Measurements from ENCODE around the gene SNRPD1. TPM values are rescaled to one million over a fixed set of nuclear protein-coding genes. Genes with fewer than 3 reads are reported as not detected.
"Not testable (repeated sequence)": the region's sequence is repeated elsewhere in the genome, so short reads cannot be mapped to it uniquely, and the experiment has no call there.

The SNRPD1 gene
- total RNA-seq, 1 experiment from 2014 or later = 110 TPM

GRCh38 chr18:21611401-21612124 is 551 bp upstream of the SNRPD1 start:
- H3K4me1 ChIP-seq; H3K9me3 ChIP-seq (replicated peaks); H3K27me3 ChIP-seq; DNase-seq: not testable (repeated sequence)
- H3K27ac ChIP-seq = peak overlapping the region; percentile 98; the same call in 1 of the 2 replicates
- peaks cover 20% of the 10 kb centered on the region for H3K36me3 ChIP-seq
- H3K4me3 ChIP-seq = peak overlapping the region; percentile 96

- peaks cover 53% of the 10 kb centered on the region for H3K36me3 ChIP-seq
- DNase-seq, H3K27ac ChIP-seq: not testable (repeated sequence)
Measured at GRCh38 chr18:21621640-21622039, 9.5 kb downstream of the SNRPD1 start.

GRCh38 chr18:21629089-21629832 is 17.1 kb downstream of the SNRPD1 start:
- DNase-seq = no peak
- Histone ChIP-seq H3K27ac (no peak overlapping the region), H3K4me1 (no peaks in the 10 kb centered on the region), H3K9me3 (replicated peaks) (no peaks in the 10 kb centered on the region), H3K4me3 (no peak overlapping the region), H3K27me3 (no peaks in the 10 kb centered on the region), H3K36me3 (peaks cover 53% of the 10 kb centered on the region)

More at GRCh38 chr18:21621640-21622039, 9.5 kb downstream of the SNRPD1 start:
- not testable (repeated sequence) for H3K4me1 ChIP-seq; H3K9me3 ChIP-seq (replicated peaks); H3K27me3 ChIP-seq; H3K4me3 ChIP-seq

- Histone ChIP-seq H3K27me3 (no peaks in the 10 kb centered on the region), H3K9me3 (replicated peaks) (no peaks in the 10 kb centered on the region), H3K4me3 (no peak overlapping the region), H3K4me1 (no peaks in the 10 kb centered on the region), H3K27ac (no peak overlapping the region), H3K36me3 (peaks cover 40% of the 10 kb centered on the region)
- DNase-seq = no peak
Measured at GRCh38 chr18:21632393-21632792, 20.3 kb downstream of the SNRPD1 start.

- no peaks in the 10 kb centered on the region for H3K27me3 ChIP-seq
- no peaks in the 10 kb centered on the region for H3K9me3 ChIP-seq (replicated peaks)
- DNase-seq = no peak
- H3K4me1 ChIP-seq = no peaks in the 10 kb centered on the region
- no peak overlapping the region for H3K27ac ChIP-seq
- no peak overlapping the region for H3K4me3 ChIP-seq
- H3K36me3 ChIP-seq = peaks cover 19% of the 10 kb centered on the region
Measured at GRCh38 chr18:21634588-21635199, 22.6 kb downstream of the SNRPD1 start.

- H3K36me3 ChIP-seq = peaks cover 9% of the 10 kb centered on the region; the same call in 1 of the 2 replicates
- H3K4me1 ChIP-seq = no peaks in the 10 kb centered on the region
- H3K9me3 ChIP-seq (replicated peaks) = no peaks in the 10 kb centered on the region
- H3K27me3 ChIP-seq = no peaks in the 10 kb centered on the region
- no peak overlapping the region for H3K27ac ChIP-seq
- DNase-seq = no peak
- no peak overlapping the region for H3K4me3 ChIP-seq
Measured at GRCh38 chr18:21636769-21637168, 24.7 kb downstream of the SNRPD1 start.

- H3K4me1 ChIP-seq = no peaks in the 10 kb centered on the region
- no peak overlapping the region for H3K4me3 ChIP-seq
- DNase-seq = no peak
- H3K27me3 ChIP-seq = no peaks in the 10 kb centered on the region
- H3K36me3 ChIP-seq = peaks cover 3% of the 10 kb centered on the region; the same call in 1 of the 2 replicates
- H3K9me3 ChIP-seq (replicated peaks) = no peaks in the 10 kb centered on the region
- H3K27ac ChIP-seq = no peak overlapping the region
Measured at GRCh38 chr18:21638822-21639221, 26.7 kb downstream of the SNRPD1 start.

GRCh38 chr18:21640375-21640774 is 28.3 kb downstream of the SNRPD1 start:
- not testable (repeated sequence) for DNase-seq; H3K9me3 ChIP-seq (replicated peaks); H3K4me3 ChIP-seq; H3K27ac ChIP-seq; H3K4me1 ChIP-seq; H3K27me3 ChIP-seq; H3K36me3 ChIP-seq

GRCh38 chr18:21650311-21650710 is 38.2 kb downstream of the SNRPD1 start:
- Histone ChIP-seq H3K36me3 (no peaks in the 10 kb centered on the region), H3K9me3 (replicated peaks) (no peaks in the 10 kb centered on the region), H3K4me1 (no peaks in the 10 kb centered on the region), H3K27ac (no peak overlapping the region), H3K27me3 (no peaks in the 10 kb centered on the region), H3K4me3 (no peak overlapping the region)
- no peak for DNase-seq

GRCh38 chr18:21652073-21652472 is 40.0 kb downstream of the SNRPD1 start:
- Histone ChIP-seq H3K36me3 (no peaks in the 10 kb centered on the region), H3K4me1 (no peaks in the 10 kb centered on the region), H3K27me3 (no peaks in the 10 kb centered on the region), H3K4me3 (no peak overlapping the region), H3K9me3 (replicated peaks) (no peaks in the 10 kb centered on the region), H3K27ac (no peak overlapping the region)
- no peak for DNase-seq

- Histone ChIP-seq H3K27me3 (no peaks in the 10 kb centered on the region), H3K4me3 (no peak overlapping the region), H3K36me3 (no peaks in the 10 kb centered on the region), H3K4me1 (no peaks in the 10 kb centered on the region), H3K27ac (no peak overlapping the region), H3K9me3 (replicated peaks) (no peaks in the 10 kb centered on the region)
- no peak for DNase-seq
Measured at GRCh38 chr18:21653361-21653760, 41.2 kb downstream of the SNRPD1 start.

- Histone ChIP-seq H3K27ac (no peak overlapping the region), H3K36me3 (no peaks in the 10 kb centered on the region), H3K9me3 (replicated peaks) (no peaks in the 10 kb centered on the region), H3K4me1 (no peaks in the 10 kb centered on the region), H3K4me3 (no peak overlapping the region), H3K27me3 (no peaks in the 10 kb centered on the region)
- DNase-seq = no peak
Measured at GRCh38 chr18:21656402-21656801, 44.3 kb downstream of the SNRPD1 start.

GRCh38 chr18:21660078-21660477 is 48.0 kb downstream of the SNRPD1 start:
- H3K9me3 ChIP-seq (replicated peaks) = no peaks in the 10 kb centered on the region
- no peaks in the 10 kb centered on the region for H3K36me3 ChIP-seq
- H3K27ac ChIP-seq = no peak overlapping the region
- no peak overlapping the region for H3K4me3 ChIP-seq
- no peak for DNase-seq
- no peaks in the 10 kb centered on the region for H3K4me1 ChIP-seq
- no peaks in the 10 kb centered on the region for H3K27me3 ChIP-seq

- H3K27me3 ChIP-seq = no peaks in the 10 kb centered on the region
- H3K4me1 ChIP-seq = no peaks in the 10 kb centered on the region
- H3K36me3 ChIP-seq = no peaks in the 10 kb centered on the region
- H3K27ac ChIP-seq = no peak overlapping the region
- DNase-seq = no peak
- H3K9me3 ChIP-seq (replicated peaks) = no peaks in the 10 kb centered on the region
- no peak overlapping the region for H3K4me3 ChIP-seq
Measured at GRCh38 chr18:21662581-21662980, 50.5 kb downstream of the SNRPD1 start.

- H3K4me3 ChIP-seq = no peak overlapping the region
- no peak overlapping the region for H3K27ac ChIP-seq
- H3K4me1 ChIP-seq = no peaks in the 10 kb centered on the region
- no peak for DNase-seq
- H3K9me3 ChIP-seq (replicated peaks) = no peaks in the 10 kb centered on the region
- H3K36me3 ChIP-seq = no peaks in the 10 kb centered on the region
- H3K27me3 ChIP-seq = no peaks in the 10 kb centered on the region
Measured at GRCh38 chr18:21663578-21663977, 51.5 kb downstream of the SNRPD1 start.
